Astrocyte (in vitro differentiated cells and primary cell): ENCODE data around the gene CCSER1. TPM values are rescaled to one million over a fixed set of nuclear protein-coding genes. Genes with fewer than 3 reads are reported as not detected.

Experiments
- DNase-seq: peaks from one replicate; pipeline ENCODE4 v3.0.0-alpha.2; 2010; ENCODE audit warnings: low read depth
- FAIRE-seq: peaks from 2 replicates; lab custom pipeline; 2011; peaks lifted over from hg19 to GRCh38; lab: Jason Lieb, UNC
- H2AFZ ChIP-seq: 2 replicates; pipeline ENCODE4 v1.6.0; 2012; ENCODE audit warnings: low read depth, low read length, inconsistent platforms
- H3K27ac ChIP-seq: 2 replicates; pipeline ENCODE4 v1.5.1; 2011; ENCODE audit warnings: low read depth, low read length, inconsistent platforms
- H3K27me3 ChIP-seq: 2 replicates; pipeline ENCODE4 v1.6.0; 2011; ENCODE audit warnings: low read length, inconsistent platforms; ENCODE audit not compliant: insufficient read depth
- H3K36me3 ChIP-seq: 2 replicates; pipeline ENCODE4 v1.5.1; 2011; ENCODE audit warnings: low read length, inconsistent platforms; ENCODE audit not compliant: insufficient read depth
- H3K4me1 ChIP-seq: 2 replicates; pipeline ENCODE4 v1.5.1; 2011; ENCODE audit warnings: low read length, inconsistent platforms; ENCODE audit not compliant: insufficient read depth
- H3K4me2 ChIP-seq: 2 replicates; pipeline ENCODE4 v1.6.0; 2012; ENCODE audit warnings: low read length, inconsistent platforms
- H3K4me3 ChIP-seq: 2 replicates; pipeline ENCODE4 v1.5.1; 2011; ENCODE audit warnings: low read depth, mild to moderate bottlenecking, low read length, inconsistent platforms; ENCODE audit not compliant: insufficient read depth
- H3K79me2 ChIP-seq: 2 replicates; pipeline ENCODE4 v1.6.0; 2012; ENCODE audit warnings: mild to moderate bottlenecking, low read length, inconsistent platforms; ENCODE audit not compliant: insufficient read depth
- H3K9ac ChIP-seq: 2 replicates; pipeline ENCODE4 v1.6.0; 2012; ENCODE audit warnings: mild to moderate bottlenecking, low read length, inconsistent platforms
- H3K9me3 ChIP-seq: 2 replicates; pipeline ENCODE4 v1.5.1; 2012; ENCODE audit warnings: low read depth, mild to moderate bottlenecking, low read length, inconsistent platforms; ENCODE audit not compliant: insufficient read depth
- H4K20me1 ChIP-seq: 2 replicates; pipeline ENCODE4 v1.6.0; 2012; ENCODE audit warnings: low read length, inconsistent platforms; ENCODE audit not compliant: insufficient read depth
- H3K27ac Mint-ChIP-seq: one replicate; pipeline ENCODE4 v1.8.0; 2021; ENCODE audit warnings: mild to moderate bottlenecking, mixed read lengths; ENCODE audit not compliant: unreplicated experiment
- H3K27me3 Mint-ChIP-seq: one replicate; pipeline ENCODE4 v1.8.0; 2021; ENCODE audit warnings: low read depth, mixed read lengths; ENCODE audit not compliant: unreplicated experiment
- H3K36me3 Mint-ChIP-seq: one replicate; pipeline ENCODE4 v1.8.0; 2021; ENCODE audit warnings: low read depth, mixed read lengths; ENCODE audit not compliant: unreplicated experiment
- H3K4me1 Mint-ChIP-seq: one replicate; pipeline ENCODE4 v1.8.0; 2021; ENCODE audit warnings: low read depth, mixed read lengths; ENCODE audit not compliant: unreplicated experiment
- H3K4me3 Mint-ChIP-seq: one replicate; pipeline ENCODE4 v1.8.0; 2021; ENCODE audit warnings: mild to moderate bottlenecking, moderate library complexity, mixed read lengths; ENCODE audit not compliant: unreplicated experiment
- H3K9me3 Mint-ChIP-seq: one replicate; pipeline ENCODE4 v1.8.0; 2021; ENCODE audit warnings: mild to moderate bottlenecking, mixed read lengths; ENCODE audit not compliant: unreplicated experiment
- CTCF ChIP-seq: IDR thresholded peaks from 2 replicates; pipeline ENCODE4 v1.5.1; 2011; ENCODE audit warnings: low read depth, mild to moderate bottlenecking, inconsistent platforms, low read length, moderate library complexity; ENCODE audit not compliant: insufficient read depth
- EZH2 ChIP-seq: IDR thresholded peaks from 2 replicates; pipeline ENCODE4 v1.6.1; 2012; ENCODE audit warnings: mild to moderate bottlenecking, low read length, inconsistent platforms; ENCODE audit not compliant: insufficient read depth
- total RNA-seq: library from RNA; stranded (reverse); gene quantifications from 2 replicates; pipeline ENCODE4 v1.2.1, GENCODE V29; 2021

The CCSER1 gene
- total RNA-seq, 1 donor from 2014 or later, result 2.2 TPM

DNA sequence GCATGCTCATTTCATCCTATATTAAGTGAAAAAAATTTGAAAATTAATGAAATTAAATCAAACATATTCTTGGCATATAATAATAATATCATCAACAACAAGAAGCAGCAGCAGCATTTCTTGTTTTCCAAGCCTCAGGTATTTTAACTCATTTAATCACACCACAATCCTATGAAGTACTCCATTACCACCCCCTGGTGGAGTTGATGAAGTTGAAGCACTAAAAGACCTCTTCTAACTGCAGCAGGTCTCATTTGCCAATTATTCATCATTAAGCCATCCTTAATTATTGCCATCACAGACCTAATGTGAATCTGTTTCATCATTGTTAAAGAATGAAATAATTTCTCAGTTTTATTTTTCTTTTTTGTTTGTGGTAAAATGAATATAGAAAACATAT lies 1375.2 kb downstream of the CCSER1 start:
- no peaks in the 10 kb centered on the region for H3K4me1 Mint-ChIP-seq
- Histone ChIP-seq H2AFZ (no peak overlapping the region), H3K4me1 (no peaks in the 10 kb centered on the region), H3K9ac (no peak overlapping the region), H3K4me2 (no peak overlapping the region), H3K9me3 (no peaks in the 10 kb centered on the region), H3K27me3 (no peaks in the 10 kb centered on the region), H3K4me3 (no peak overlapping the region), H3K79me2 (no peaks in the 10 kb centered on the region), H4K20me1 (no peaks in the 10 kb centered on the region), H3K27ac (no peak overlapping the region), H3K36me3 (no peaks in the 10 kb centered on the region)
- FAIRE-seq, result no peak
- no peak for DNase-seq
- no peak overlapping the region for H3K4me3 Mint-ChIP-seq
- H3K9me3 Mint-ChIP-seq, result peaks cover 2% of the 10 kb centered on the region
- no peaks in the 10 kb centered on the region for H3K36me3 Mint-ChIP-seq
- H3K27me3 Mint-ChIP-seq, result no peaks in the 10 kb centered on the region
- H3K27ac Mint-ChIP-seq, result no peak overlapping the region
- TF ChIP-seq EZH2, result no peak
- TF ChIP-seq CTCF, result peak; percentile 16

GRCh38 chr4:91513326-91513725 lies 1386.1 kb downstream of the CCSER1 start:
- H3K4me3 Mint-ChIP-seq, result no peak overlapping the region
- peaks cover 12% of the 10 kb centered on the region for H3K9me3 Mint-ChIP-seq
- H3K79me2 ChIP-seq, result no peaks in the 10 kb centered on the region
- H3K27me3 Mint-ChIP-seq, result no peaks in the 10 kb centered on the region
- H3K9ac ChIP-seq, result no peak overlapping the region
- no peak overlapping the region for H2AFZ ChIP-seq
- no peak for TF ChIP-seq EZH2
- TF ChIP-seq CTCF, result no peak
- H3K4me3 ChIP-seq, result no peak overlapping the region
- no peaks in the 10 kb centered on the region for H3K4me1 Mint-ChIP-seq
- no peak overlapping the region for H3K27ac Mint-ChIP-seq
- no peaks in the 10 kb centered on the region for H3K4me1 ChIP-seq
- no peaks in the 10 kb centered on the region for H4K20me1 ChIP-seq
- no peaks in the 10 kb centered on the region for H3K27me3 ChIP-seq
- no peaks in the 10 kb centered on the region for H3K36me3 Mint-ChIP-seq
- no peak overlapping the region for H3K27ac ChIP-seq
- H3K4me2 ChIP-seq, result no peak overlapping the region
- no peaks in the 10 kb centered on the region for H3K36me3 ChIP-seq
- no peak for DNase-seq
- no peak for FAIRE-seq
- no peaks in the 10 kb centered on the region for H3K9me3 ChIP-seq

GRCh38 chr4:91519155-91519554 lies 1392.0 kb downstream of the CCSER1 start:
- H3K27ac Mint-ChIP-seq, result no peak overlapping the region
- Histone ChIP-seq H3K4me2 (no peak overlapping the region), H3K79me2 (no peaks in the 10 kb centered on the region), H3K27me3 (no peaks in the 10 kb centered on the region), H4K20me1 (no peaks in the 10 kb centered on the region), H3K4me1 (no peaks in the 10 kb centered on the region), H3K27ac (no peak overlapping the region), H3K9me3 (peaks cover 7% of the 10 kb centered on the region), H3K9ac (no peak overlapping the region), H3K36me3 (no peaks in the 10 kb centered on the region), H2AFZ (no peak overlapping the region), H3K4me3 (no peak overlapping the region)
- H3K4me3 Mint-ChIP-seq, result no peak overlapping the region
- DNase-seq, result no peak
- no peaks in the 10 kb centered on the region for H3K27me3 Mint-ChIP-seq
- TF ChIP-seq CTCF (no peak), EZH2 (no peak)
- H3K4me1 Mint-ChIP-seq, result no peaks in the 10 kb centered on the region
- no peak for FAIRE-seq
- H3K36me3 Mint-ChIP-seq, result no peaks in the 10 kb centered on the region
- peaks cover 7% of the 10 kb centered on the region for H3K9me3 Mint-ChIP-seq
